B cell (primary cell): ENCODE measurements around the gene SAG. TPM values are rescaled to one million over a fixed set of nuclear protein-coding genes. Genes with fewer than 3 reads are reported as not detected.

Experiments used
- ATAC-seq: fragments of 200-7000 bp; cut with Tn5 transposase; one replicate; pipeline ENCODE4 v1.10.0; 2021; ENCODE audit warnings: low read depth, mild to moderate bottlenecking, moderate number of reproducible peaks, moderate library complexity
- CTCF ChIA-PET: fragments of 350-600 bp; sonication (Branson Sonifier 250); formaldehyde crosslinking; loops from one replicate; lab custom pipeline; 2021; ENCODE audit warnings: antibody characterized with exemption, inconsistent platforms; lab: Charles Lee
- POLR2A ChIA-PET: fragments of 350-600 bp; sonication (Branson Sonifier 250); formaldehyde crosslinking; loops from one replicate; lab custom pipeline; 2021; ENCODE audit warnings: antibody characterized with exemption; lab: Charles Lee
- DNase-seq: peaks from one replicate; pipeline ENCODE4 v3.0.0; 2013
- H2AFZ ChIP-seq: 2 replicates; pipeline ENCODE4 v1.6.1; 2012; ENCODE audit warnings: mild to moderate bottlenecking, low read depth, low read length; ENCODE audit not compliant: insufficient read depth, poor library complexity, severe bottlenecking
- H3K27ac ChIP-seq, 2 donors: 1 replicate in 1 of 2; 2 replicates in 1 of 2; pipeline ENCODE4 v1.5.1; 2012 to 2013; ENCODE audit warnings: low read length in 2 of 2, mild to moderate bottlenecking in 2 of 2, moderate library complexity in 1 of 2
- H3K27me3 ChIP-seq, 4 experiments: fragments of 200-600 bp in 1 of 4; sonication (generic) in 1 of 4; replicated peaks in 1 of 4; 1 replicate in 2 of 4; 2 replicates in 2 of 4; pipeline versions ENCODE4 v1.6.1 to v1.7.0; 2013 to 2016; ENCODE audit warnings: low read length in 3 of 4, mild to moderate bottlenecking in 2 of 4, mixed read lengths in 1 of 4, moderate library complexity in 1 of 4; ENCODE audit not compliant: insufficient read depth in 4 of 4, control insufficient read depth in 3 of 4; ENCODE audit errors: control extremely low read depth in 1 of 4
- H3K36me3 ChIP-seq, 2 experiments: replicated peaks in 1 of 2; 1 replicate in 1 of 2; 2 replicates in 1 of 2; pipeline versions ENCODE4 v1.6.1 to v1.7.1; 2013; ENCODE audit warnings: low read length in 1 of 2; ENCODE audit not compliant: insufficient read depth in 2 of 2, control insufficient read depth in 1 of 2; ENCODE audit errors: control extremely low read depth in 1 of 2, extremely low read depth in 1 of 2
- H3K4me1 ChIP-seq, 2 donors: fragments of 200-600 bp in 1 of 2; sonication (generic) in 1 of 2; 1 replicate in 1 of 2; 2 replicates in 1 of 2; pipeline versions ENCODE4 v1.5.1 to v1.6.1; 2013 to 2017; ENCODE audit warnings: low read length in 2 of 2; ENCODE audit not compliant: control insufficient read depth in 2 of 2, insufficient read depth in 2 of 2
- H3K4me2 ChIP-seq: replicated peaks from 2 replicates; pipeline ENCODE3; 2012; ENCODE audit warnings: mild to moderate bottlenecking, low read depth, low read length; ENCODE audit not compliant: poor library complexity, severe bottlenecking
- H3K4me3 ChIP-seq, 5 experiments: fragments of 200-600 bp in 1 of 5; sonication (generic) in 1 of 5; 1 replicate in 3 of 5; 2 replicates in 2 of 5; pipeline versions ENCODE4 v1.5.1 to v1.7.0; 2011 to 2016; ENCODE audit warnings: low read length in 4 of 5, mild to moderate bottlenecking in 4 of 5, low read depth in 2 of 5, control low read depth in 1 of 5, moderate library complexity in 1 of 5; ENCODE audit not compliant: insufficient read depth in 1 of 5; ENCODE audit errors: control extremely low read depth in 1 of 5, extremely low read depth in 1 of 5
- H3K79me2 ChIP-seq: fragments of 200-600 bp; sonication (generic); one replicate; pipeline ENCODE4 v1.6.0; 2016; ENCODE audit warnings: low read length; ENCODE audit not compliant: control insufficient read depth, insufficient read depth
- H3K9ac ChIP-seq: fragments of 200-600 bp; sonication (generic); 2 replicates; pipeline ENCODE4 v1.6.1; 2017; ENCODE audit warnings: mild to moderate bottlenecking, low read length, moderate library complexity
- H3K9me3 ChIP-seq, 3 donors: one replicate each; pipeline versions ENCODE4 v1.6.1 to v1.7.1; 2013; ENCODE audit warnings: low read length in 2 of 3; ENCODE audit not compliant: control insufficient read depth in 2 of 3, insufficient read depth in 1 of 3; ENCODE audit errors: control extremely low read depth in 1 of 3
- H4K20me1 ChIP-seq: 2 replicates; pipeline ENCODE4 v1.6.0; 2012; ENCODE audit warnings: mild to moderate bottlenecking, low read length; ENCODE audit not compliant: insufficient read depth, control insufficient read depth, poor library complexity, severe bottlenecking
- H3K27ac Mint-ChIP-seq: one replicate; pipeline ENCODE4 v1.8.0; 2021; ENCODE audit warnings: mixed read lengths
- H3K27me3 Mint-ChIP-seq: one replicate; pipeline ENCODE4 v1.8.0; 2021; ENCODE audit warnings: mixed read lengths
- H3K4me1 Mint-ChIP-seq: one replicate; pipeline ENCODE4 v1.8.0; 2021; ENCODE audit warnings: mixed read lengths
- H3K4me3 Mint-ChIP-seq: one replicate; pipeline ENCODE4 v1.8.0; 2021; ENCODE audit warnings: mixed read lengths
- H3K9me3 Mint-ChIP-seq: one replicate; pipeline ENCODE4 v1.8.0; 2022; ENCODE audit warnings: mixed read lengths; ENCODE audit not compliant: insufficient read depth
- EZH2 ChIP-seq: IDR thresholded peaks from 2 replicates; pipeline ENCODE4 v1.6.1; 2012; ENCODE audit warnings: borderline replicate concordance, low read depth, mild to moderate bottlenecking, moderate library complexity, low read length; ENCODE audit not compliant: insufficient read depth, poor library complexity, severe bottlenecking
- WGBS: methylation state at CpG from one replicate; pipeline ENCODE4 v1.1.5; 2013; ENCODE audit warnings: missing lambda C conversion rate; ENCODE audit not compliant: insufficient coverage; 5-methylcytosine and 5-hydroxymethylcytosine counted together
- intact Hi-C: fragments of 100-400 bp; cut with micrococcal nuclease; formaldehyde crosslinking; loops from one replicate; pipeline ENCODE4 v1.10.0; 2022
- polyA plus RNA-seq: library from polyadenylated mRNA; depleted of rRNA; stranded (reverse); fragments of >200 nt; gene quantifications from 2 replicates; pipeline ENCODE4 v1.2.3, GENCODE V29; 2012
- total RNA-seq, 2 donors: library from RNA; stranded (reverse); fragments of 120-200 nt in 1 of 2; gene quantifications; 1 replicate in 1 of 2; 2 replicates in 1 of 2; pipeline versions ENCODE4 v1.2.3 to v1.2.4, GENCODE V29; 2013 to 2022
- TF ChIP-seq, protein P1 (sequence below): fragments of 200-600 bp; IDR thresholded peaks from one replicate; pipeline ENCODE4 v1.8.0; 2022; ENCODE audit warnings: antibody characterized with exemption, mild to moderate bottlenecking

Gene SAG
- total and polyA plus RNA-seq, 2 donors (not counting 1 experiment from before 2014, with no cell fraction given) = 0.03 to 0.17 TPM

DNA sequence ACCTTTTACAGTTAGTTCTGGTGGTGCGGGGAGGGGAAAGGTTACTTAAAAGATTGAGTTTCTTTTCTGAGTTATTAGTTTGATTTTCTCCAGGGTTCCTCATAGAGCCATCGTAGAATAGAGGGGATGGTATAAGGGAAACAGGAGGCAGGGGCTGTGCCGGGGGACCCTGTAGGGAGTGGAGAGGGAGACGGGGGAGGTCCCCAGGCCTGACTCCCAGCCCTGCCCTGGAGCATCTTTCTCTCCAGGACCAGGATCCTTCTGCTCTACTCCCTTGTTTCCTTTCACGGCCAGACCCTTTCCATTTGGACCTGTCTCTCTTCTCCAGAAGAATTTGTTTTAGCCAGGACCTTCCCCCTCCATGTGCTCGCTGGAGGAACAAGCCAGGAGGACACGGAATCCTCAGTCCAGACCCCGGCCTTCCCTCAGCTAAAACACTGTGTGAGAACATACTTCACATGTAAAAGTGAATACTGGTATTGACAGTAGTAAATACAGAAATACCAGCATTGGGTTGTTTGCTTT, 82.0 kb downstream of the SAG start:
- Mint-ChIP-seq H3K27me3 (no peaks in the 10 kb centered on the region), H3K9me3 (no peaks in the 10 kb centered on the region), H3K27ac (peak overlapping the region; percentile 53), H3K4me3 (no peak overlapping the region), H3K4me1 (peaks cover 58% of the 10 kb centered on the region)
- DNase-seq (no peak), ATAC-seq (no peak)
- CTCF ChIA-PET = interaction anchor here (1.2 kb wide), 1 partner anchor 27 kb away, joined by 3 read pairs; no protein-coding TSS in a partner anchor
- H3K27ac ChIP-seq = peak overlapping the region in 1 of 2 donors; percentile 57
- H3K4me3 ChIP-seq = no peak overlapping the region
- no peaks in the 10 kb centered on the region for H3K27me3 ChIP-seq
- 96% methylated on average over 4 of the region's 8 CpGs for WGBS
- no peaks in the 10 kb centered on the region for H3K9me3 ChIP-seq
- peaks cover 36% of the 10 kb centered on the region in 2 donors for H3K4me1 ChIP-seq
- no peak overlapping the region for H3K4me2 ChIP-seq
- intact Hi-C loops = loop anchor here (10.0 kb wide), 2 partner anchors 55 to 535 kb away; no protein-coding TSS in a partner anchor
- H3K79me2 ChIP-seq = peaks cover 98% of the 10 kb centered on the region
- H4K20me1 ChIP-seq = peaks cover 37% of the 10 kb centered on the region
- no peak overlapping the region for H2AFZ ChIP-seq
- POLR2A ChIA-PET = interaction anchor here (0.6 to 0.7 kb wide), 2 partner anchors 33 to 115 kb away, joined by 4 read pairs; no protein-coding TSS in a partner anchor
- H3K36me3 ChIP-seq = peaks cover 1 to 54% of the 10 kb centered on the region in 2 experiments
- H3K9ac ChIP-seq = no peak overlapping the region
- TF ChIP-seq, protein P1, sequence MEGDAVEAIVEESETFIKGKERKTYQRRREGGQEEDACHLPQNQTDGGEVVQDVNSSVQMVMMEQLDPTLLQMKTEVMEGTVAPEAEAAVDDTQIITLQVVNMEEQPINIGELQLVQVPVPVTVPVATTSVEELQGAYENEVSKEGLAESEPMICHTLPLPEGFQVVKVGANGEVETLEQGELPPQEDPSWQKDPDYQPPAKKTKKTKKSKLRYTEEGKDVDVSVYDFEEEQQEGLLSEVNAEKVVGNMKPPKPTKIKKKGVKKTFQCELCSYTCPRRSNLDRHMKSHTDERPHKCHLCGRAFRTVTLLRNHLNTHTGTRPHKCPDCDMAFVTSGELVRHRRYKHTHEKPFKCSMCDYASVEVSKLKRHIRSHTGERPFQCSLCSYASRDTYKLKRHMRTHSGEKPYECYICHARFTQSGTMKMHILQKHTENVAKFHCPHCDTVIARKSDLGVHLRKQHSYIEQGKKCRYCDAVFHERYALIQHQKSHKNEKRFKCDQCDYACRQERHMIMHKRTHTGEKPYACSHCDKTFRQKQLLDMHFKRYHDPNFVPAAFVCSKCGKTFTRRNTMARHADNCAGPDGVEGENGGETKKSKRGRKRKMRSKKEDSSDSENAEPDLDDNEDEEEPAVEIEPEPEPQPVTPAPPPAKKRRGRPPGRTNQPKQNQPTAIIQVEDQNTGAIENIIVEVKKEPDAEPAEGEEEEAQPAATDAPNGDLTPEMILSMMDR = no peak
- TF ChIP-seq EZH2 = no peak

DNA sequence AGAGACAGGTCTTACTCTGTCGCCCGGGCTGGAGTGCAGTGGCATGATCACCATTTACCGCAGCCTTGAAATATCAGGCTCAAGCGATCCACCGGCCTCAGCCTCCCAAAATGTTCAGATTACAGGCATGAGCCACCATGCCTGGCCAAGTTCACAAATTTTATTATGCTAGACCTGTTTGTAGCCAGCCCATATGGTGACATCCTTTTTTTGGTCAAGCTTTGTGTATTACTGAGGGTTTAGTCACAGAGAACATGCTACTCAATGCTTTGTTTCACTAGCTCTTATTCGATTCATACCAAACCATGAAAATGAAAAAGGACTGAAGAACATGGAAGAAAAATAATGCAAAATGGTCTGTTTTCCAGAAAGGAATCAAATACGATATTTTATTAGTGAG, 88.1 kb downstream of the SAG start:
- intact Hi-C loops = no loop called here
- Histone ChIP-seq H3K9ac (no peak overlapping the region), H4K20me1 (peaks cover 48% of the 10 kb centered on the region), H3K36me3 (peaks cover 9 to 69% of the 10 kb centered on the region in 2 experiments), H3K79me2 (peaks cover 90% of the 10 kb centered on the region), H3K4me1 (peaks cover 31 to 33% of the 10 kb centered on the region in 2 donors), H3K27me3 (no peaks in the 10 kb centered on the region), H3K4me3 (no peak overlapping the region), H3K9me3 (peaks cover 0 to 4% (median 0%) of the 10 kb centered on the region in 3 donors), H2AFZ (no peak overlapping the region), H3K27ac (peak overlapping the region in 1 of 2 donors; percentile 74), H3K4me2 (no peak overlapping the region)
- Mint-ChIP-seq H3K27me3 (no peaks in the 10 kb centered on the region), H3K27ac (peak overlapping the region; percentile 87), H3K9me3 (no peaks in the 10 kb centered on the region), H3K4me1 (peaks cover 46% of the 10 kb centered on the region), H3K4me3 (no peak overlapping the region)
- DNase-seq (no peak), ATAC-seq (no peak)
- TF ChIP-seq, protein P1 = no peak
- no peak for TF ChIP-seq EZH2
- CTCF ChIA-PET = interaction anchor here (0.8 to 3.1 kb wide), 5 partner anchors 9 to 122 kb away, joined by 3 to 11 read pairs (median 3); no protein-coding TSS in a partner anchor
- POLR2A ChIA-PET = interaction anchor here (0.7 kb wide), 1 partner anchor 959 kb away, joined by 3 read pairs; no protein-coding TSS in a partner anchor
- WGBS = 100% methylated on average over 6 of the region's 7 CpGs
